ENCODE results near the gene ARMCX5.

ARMCX5 gene

DNA sequence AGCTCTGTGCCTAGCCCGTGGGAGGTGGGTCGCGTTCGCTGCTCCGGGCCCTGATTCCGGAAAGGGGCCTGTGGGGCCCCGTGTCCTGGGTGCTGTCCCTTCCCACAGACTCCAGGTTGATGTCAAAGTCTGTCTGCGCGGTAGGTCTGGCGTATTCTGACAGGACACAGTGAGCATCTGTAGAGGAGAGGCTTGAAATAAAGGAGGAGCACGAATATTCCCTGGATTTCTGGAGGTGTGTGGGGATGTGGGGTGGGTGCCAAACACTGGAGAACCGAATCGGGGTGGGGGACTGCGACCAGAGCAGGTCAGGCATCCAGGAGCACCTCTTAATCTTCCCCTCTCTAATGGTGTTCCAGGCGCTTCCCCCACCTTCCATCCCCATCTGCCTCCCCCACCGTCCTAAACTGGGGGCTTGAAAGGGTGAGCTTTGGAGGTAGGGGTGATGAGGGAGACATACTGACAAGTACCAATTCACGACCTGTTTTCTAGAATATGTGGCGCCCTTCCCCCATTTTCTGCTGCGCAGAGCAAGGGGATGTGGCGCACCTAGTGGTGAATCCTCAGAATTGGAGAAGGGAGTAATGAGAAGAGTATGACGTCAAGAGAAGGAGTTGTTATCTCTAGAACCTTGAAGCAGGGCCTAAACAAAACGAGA lies 52.8 kb downstream of the ARMCX5 start:
- peak overlapping the region; percentile 89 for H3K27ac Mint-ChIP-seq
- H3K27me3 Mint-ChIP-seq: no peaks in the 10 kb centered on the region
- peak overlapping the region; percentile 99 for H3K4me3 Mint-ChIP-seq
- peak; percentile 64 for ATAC-seq
- H3K36me3 Mint-ChIP-seq: peaks cover 16% of the 10 kb centered on the region
- no peaks in the 10 kb centered on the region for H3K9me3 Mint-ChIP-seq
- H3K4me1 Mint-ChIP-seq: peaks cover 6% of the 10 kb centered on the region

Measured in stimulated activated memory B cell treated with anti-CD40 and anti-IgM and Interleukin-4, amounts not matched to agents 10 μg/mL and 1 μg/mL and 100 μg/mL, for 72 hours (primary cell).